ENCODE results near the gene NPTX2.
"Not testable (repeated sequence)": the region's sequence is repeated elsewhere in the genome, so short reads cannot be mapped to it uniquely, and the experiment has no call there.

Gene NPTX2, protein sequence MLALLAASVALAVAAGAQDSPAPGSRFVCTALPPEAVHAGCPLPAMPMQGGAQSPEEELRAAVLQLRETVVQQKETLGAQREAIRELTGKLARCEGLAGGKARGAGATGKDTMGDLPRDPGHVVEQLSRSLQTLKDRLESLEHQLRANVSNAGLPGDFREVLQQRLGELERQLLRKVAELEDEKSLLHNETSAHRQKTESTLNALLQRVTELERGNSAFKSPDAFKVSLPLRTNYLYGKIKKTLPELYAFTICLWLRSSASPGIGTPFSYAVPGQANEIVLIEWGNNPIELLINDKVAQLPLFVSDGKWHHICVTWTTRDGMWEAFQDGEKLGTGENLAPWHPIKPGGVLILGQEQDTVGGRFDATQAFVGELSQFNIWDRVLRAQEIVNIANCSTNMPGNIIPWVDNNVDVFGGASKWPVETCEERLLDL

DNA sequence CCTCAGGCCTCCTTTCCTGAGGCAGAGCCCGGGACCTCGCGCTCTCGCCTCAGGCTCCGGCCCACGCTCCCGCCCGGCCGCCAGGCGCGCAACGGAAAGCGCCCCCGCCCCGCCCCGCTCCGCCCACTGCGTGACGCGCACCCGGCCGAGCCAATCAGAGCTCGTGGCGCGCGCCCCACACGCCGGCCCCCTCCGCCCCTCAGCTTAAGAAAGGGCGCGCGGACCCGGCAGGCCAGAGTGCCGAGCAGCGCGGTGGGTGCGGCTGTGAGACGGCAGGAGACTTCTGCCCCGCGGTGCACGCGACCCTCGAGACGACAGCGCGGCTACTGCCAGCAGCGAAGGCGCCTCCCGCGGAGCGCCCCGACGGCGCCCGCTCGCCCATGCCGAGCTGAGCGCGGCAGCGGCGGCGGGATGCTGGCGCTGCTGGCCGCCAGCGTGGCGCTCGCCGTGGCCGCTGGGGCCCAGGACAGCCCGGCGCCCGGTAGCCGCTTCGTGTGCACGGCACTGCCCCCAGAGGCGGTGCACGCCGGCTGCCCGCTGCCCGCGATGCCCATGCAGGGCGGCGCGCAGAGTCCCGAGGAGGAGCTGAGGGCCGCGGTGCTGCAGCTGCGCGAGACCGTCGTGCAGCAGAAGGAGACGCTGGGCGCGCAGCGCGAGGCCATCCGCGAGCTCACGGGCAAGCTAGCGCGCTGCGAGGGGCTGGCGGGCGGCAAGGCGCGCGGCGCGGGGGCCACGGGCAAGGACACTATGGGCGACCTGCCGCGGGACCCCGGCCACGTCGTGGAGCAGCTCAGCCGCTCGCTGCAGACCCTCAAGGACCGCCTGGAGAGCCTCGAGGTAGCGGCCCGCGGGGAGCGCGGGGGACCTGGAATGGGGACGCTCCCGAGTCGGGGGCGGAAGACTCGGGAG is at the start of gene NPTX2:
Gene NPTX2, plus strand, starts transcription at position 235 of the 909 bp plus-strand sequence. Its CDS starts 177 bp downstream, at position 412.
- no peak for DNase-seq (ENCODE audit: low spot score)

- DNase-seq (ENCODE audit: low spot score): no peak
Observed at GRCh38 chr7:98567991-98568390, 49.1 kb upstream of the NPTX2 start.

- DNase-seq (ENCODE audit: low spot score): no peak
Observed at GRCh38 chr7:98568891-98569290, 48.2 kb upstream of the NPTX2 start.

DNA sequence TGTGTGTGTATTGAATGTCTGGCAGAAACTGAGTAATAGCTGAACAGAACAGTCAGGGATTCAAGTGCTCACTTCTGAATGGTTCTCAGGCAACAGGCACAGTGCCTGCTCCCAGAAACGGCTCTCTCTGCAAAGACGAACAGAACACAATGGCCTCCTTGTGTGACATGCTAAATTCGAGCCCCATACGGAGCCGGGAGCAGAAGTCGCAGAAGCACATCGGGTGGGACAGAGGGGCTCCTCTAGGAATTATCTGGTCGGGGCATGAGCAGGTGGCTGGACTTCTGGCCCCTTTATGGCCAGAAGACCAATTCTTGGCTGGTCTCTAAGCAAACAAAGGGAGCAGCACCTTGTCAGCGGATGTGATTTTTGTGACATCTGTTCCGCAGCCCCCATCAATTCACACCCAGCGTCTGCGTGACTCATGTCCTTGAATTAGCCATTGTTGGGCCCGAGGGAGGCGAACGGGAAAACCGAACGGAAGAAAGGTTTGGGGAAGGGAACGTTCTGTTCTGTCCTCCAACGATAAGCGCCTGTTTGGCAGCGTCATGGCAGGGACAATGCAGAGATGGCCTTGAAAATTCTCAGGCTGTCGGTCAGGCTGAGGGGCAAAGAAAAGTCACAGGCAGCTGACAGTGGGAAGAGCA is 47.3 kb upstream of the NPTX2 start:
- no peak for DNase-seq (ENCODE audit: low spot score)

DNA sequence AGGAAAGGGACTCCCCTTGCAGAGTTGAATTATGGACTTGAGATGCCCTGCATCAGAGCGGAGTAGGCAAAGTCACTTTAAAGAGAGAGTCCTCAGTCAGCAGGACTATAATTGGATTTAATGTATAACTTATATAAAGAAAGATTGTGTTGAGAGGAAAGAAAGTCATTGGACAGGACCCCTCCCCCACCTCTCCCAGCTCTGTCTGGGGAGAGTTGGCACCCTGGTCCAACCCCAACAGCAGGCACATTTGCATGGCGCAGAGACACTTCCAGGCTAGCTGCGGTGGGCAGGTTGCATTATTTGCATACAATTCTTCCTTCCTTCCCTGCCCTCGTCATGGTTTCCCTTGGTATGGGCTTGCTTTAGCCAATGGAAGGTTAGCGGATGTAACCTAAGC is 46.1 kb upstream of the NPTX2 start:
- DNase-seq (ENCODE audit: low spot score): no peak

DNA sequence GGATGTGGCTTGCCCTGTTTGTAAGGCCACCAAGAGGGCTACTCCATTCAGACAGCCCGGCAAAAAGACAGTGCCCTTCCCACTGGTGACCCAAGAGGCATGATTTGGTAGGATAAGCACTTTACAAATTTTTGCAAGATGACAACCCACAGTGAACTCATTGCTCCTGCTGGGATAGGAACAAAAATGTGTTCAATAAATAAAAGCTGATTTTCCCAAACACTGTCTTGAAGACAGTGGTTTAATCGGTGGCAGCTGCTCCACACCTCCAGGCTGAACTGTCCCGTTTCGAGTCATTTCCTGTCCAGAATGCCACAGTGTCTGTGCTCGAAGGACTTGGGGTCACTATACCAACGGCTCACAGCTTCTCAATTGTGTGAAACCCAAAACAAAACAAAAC is 45.1 kb upstream of the NPTX2 start:
- no peak for DNase-seq (ENCODE audit: low spot score)

DNA sequence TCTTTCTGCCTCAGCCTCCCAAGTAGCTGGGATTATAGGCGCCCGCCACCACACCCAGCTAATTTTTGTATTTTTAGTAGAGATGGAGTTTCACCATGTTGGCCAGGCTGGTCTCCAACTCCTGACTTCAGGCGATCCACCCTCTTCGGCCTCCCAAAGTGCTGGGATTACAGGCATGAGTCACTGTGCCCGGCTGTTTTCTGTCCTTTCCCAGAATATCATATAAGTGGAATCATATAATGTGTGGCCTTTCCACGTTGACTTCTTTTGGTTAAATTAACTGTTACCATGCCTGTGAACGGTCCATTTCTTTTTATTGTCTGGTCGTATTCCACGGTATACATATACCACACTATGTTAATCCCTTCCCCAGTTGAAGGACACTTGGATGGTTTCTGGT is 44.4 kb upstream of the NPTX2 start:
- not testable (repeated sequence) for DNase-seq (ENCODE audit: low spot score)

DNA sequence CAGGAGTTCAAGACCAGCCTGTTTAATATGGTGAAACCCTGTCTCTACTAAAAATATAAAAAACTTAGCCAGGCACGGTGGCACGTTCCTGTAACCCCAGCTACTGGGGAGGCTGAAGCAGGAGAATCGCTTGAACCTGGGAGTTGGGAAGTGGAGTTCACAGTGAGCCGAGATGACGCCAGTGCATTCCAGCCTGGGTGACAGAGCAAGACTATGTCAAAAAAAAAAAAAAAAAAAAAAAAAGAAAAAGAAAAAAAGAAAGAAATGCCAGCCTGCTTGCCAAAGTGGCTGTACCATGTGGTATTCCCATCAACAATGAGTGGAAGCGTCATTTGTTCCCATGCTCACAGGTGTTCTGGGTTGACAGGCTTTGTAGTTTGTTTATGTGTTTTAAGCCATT is 43.3 kb upstream of the NPTX2 start:
- DNase-seq (ENCODE audit: low spot score): no peak

DNA sequence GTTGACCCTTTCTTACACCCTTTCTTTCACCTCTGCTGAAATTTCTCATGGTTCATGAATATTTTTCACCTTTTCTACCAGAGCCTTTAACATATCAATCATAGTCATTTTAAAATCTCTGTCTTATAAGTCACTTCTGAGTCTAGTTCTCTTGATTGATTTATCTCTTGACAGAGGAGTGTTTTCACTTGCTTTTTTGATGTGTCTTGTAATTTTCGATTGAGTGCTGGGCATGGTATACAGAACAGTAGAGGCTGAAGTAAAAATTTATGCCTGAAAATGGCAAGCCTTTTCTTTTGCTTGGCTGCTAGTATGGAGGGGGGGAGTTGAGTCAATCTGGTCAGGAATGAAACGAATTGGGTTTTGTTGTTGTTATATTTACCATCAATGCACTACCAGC is 41.2 kb upstream of the NPTX2 start:
- DNase-seq (ENCODE audit: low spot score): no peak

DNA sequence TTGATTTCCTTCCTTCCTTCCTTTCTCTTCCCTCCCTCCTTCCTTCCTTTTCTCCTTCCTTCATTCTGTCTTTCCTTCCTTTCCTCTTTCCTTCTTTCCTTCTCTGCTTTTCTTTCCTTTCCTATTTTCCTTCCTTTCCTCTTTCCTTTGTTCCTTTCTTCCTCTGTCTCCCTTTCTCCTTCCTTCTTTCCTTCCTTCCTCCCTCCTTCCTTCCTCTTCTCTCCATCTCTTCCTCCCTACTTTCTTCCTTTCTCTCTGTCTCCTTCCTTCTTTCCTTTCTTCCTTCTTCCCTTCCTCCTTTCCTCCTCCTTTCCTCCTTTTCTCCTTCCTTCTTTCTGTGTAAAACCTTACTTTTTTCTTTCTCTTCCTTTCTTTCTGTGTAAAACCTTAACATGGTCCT is 32.3 kb upstream of the NPTX2 start:
- DNase-seq (ENCODE audit: low spot score): no peak

DNA sequence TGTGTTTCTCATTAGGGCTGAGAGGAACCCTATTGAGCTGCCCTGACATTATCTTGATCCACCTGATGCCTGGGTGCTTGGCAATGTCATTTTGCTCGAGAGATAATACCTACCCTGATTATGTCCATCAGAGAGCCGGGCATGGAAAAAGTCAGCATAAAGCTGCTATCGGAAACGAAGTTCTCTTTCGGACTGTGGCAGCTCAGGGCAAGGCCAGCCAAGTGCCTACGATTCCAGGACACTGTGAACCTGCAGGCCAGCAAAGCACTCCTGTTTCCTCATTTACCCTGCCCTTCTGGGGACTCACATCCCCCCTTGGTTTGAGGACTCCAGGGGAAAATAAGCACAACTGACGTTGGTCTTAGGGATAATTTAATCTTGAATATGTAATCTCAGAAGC is 25.2 kb upstream of the NPTX2 start:
- no peak for DNase-seq (ENCODE audit: low spot score)

GRCh38 chr7:98594348-98594747 is 22.7 kb upstream of the NPTX2 start:
- DNase-seq (ENCODE audit: low spot score): no peak

DNA sequence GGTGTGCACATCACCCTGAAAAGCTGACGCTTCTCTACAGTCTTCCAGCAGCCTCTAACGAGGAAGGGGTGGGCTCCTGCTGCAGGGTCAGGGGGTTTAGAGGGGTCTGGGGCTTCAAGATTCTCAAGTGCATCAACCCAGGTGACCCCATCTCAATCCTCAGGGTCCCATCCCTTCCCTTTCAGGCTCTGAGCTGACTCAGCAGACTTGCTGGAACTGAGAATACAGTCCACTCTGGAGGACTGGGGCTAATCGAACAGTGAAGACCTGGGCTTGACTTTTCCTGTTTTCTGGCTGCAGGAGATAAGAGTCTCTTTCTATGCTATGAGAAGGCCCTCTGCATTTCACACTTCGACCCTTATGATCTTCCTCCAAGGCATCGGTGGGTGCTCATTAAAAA is 22.3 kb upstream of the NPTX2 start:
- no peak for DNase-seq (ENCODE audit: low spot score)

DNA sequence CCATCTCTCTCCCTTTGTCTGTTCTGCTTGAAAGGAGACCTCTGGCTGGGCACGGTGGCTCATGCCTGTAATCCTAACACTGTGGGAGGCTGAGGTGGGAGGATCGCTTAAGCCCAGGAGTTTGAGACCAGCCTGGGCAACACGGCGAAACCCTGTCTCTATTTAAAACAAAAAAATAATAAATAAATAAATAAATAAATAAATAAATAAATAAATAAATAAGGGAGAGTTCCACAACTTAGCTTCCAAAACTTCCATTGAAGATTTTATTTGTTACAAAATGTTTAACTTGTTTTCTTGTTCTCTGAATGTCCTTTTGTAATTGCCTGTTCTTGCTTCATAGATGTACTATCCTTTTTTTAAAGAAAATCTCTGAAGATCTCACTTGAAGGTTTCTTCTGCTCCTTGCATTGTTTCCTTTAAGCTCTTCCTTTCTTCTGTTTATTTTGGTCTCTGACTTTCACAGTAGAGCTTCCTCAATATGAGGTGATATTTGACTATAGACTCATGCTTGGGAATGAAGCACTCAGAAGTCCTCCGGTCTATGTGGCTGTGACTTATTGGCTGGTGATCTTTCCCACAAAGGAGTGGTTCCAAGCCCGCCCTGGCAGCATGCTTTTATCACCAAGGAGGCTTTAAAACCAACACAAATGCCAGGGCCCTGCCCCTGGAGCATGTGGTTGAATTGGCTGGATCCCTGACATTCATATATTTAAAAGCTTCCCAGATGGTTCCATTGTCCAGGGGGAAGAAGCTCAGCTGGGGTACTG is 18.1 kb upstream of the NPTX2 start:
- DNase-seq (ENCODE audit: low spot score): no peak

DNA sequence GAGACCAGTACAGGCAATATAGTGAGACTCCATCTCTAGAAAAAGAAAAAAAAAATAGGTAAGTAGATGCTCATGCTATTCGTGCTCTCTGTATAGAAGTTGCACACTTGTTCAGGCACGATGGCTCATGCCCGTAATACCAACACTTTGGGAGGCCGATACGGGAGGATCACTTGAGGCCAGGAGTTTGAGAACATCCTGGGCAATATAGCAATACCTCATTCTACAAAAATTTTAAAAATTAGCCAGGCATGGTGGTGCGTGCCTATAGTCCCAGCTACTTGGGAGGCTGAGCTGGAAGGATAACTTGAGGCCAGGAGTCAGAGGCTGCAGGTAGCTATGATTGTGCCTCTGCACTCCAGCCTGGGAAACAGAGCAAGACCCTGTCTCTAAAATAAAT is 17.2 kb upstream of the NPTX2 start:
- DNase-seq (ENCODE audit: low spot score): no peak

DNA sequence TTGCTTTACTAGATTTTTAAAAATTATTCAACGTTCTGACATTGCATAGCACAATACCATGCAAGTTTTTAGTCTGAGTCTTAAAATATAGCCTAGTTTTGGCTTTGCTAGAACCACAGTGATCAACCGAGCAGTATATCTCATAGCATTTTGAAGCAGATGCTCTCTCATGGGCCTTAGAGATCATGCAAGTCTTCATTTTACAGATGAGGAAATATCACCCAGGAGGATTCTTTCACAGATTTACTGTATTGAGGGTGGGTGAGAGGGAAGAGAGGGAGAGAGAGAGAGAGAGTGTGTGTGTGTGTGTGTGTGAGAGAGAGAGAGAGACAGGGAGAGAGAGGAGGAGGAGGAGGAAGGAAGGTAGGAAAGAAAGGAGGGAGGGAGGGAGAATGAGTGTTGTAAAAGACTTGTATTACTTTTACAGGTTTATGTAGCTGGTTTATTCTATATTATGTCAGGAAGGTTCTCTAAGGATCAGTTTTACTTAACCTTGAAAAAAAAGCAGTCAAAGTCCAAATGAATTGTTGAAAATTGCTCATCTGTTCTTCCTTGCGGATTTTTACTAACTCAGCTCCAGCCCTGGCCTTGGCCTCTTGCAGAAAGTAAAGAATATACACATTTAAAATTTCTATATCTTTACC is 14.2 kb upstream of the NPTX2 start:
- DNase-seq (ENCODE audit: low spot score): no peak

DNA sequence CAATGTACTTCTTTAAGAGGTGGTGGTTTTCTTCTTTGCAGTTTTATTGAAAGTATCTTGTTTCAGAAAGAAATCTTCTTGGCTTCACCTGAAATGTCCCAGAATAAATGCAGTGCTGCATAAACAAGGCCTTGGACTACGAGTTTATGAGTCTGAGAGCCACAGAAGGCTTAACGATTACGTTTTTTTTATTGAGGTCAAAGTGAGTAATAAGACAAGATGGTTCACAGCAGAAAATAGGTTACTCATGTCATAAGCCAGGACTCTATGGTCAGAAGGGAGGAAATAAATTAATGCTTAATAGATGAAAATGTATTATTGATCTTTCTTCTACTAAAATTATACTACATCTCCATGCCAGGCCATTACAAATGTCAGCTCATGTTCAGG is 13.7 kb upstream of the NPTX2 start:
- no peak for DNase-seq (ENCODE audit: low spot score)

- DNase-seq (ENCODE audit: low spot score): peak; percentile 47
Observed at GRCh38 chr7:98613601-98614425, 3.3 kb upstream of the NPTX2 start.

- DNase-seq (ENCODE audit: low spot score): no peak
Observed at GRCh38 chr7:98616381-98617050, 569 bp upstream of the NPTX2 start.

GRCh38 chr7:98617960-98618418 is 904 bp downstream of the NPTX2 start:
- no peak for DNase-seq (ENCODE audit: low spot score)

Data from NAMALWA (cell line).